Measurements from ENCODE around the gene CASZ1.
A peak's percentile ranks its signal among the peaks of the same experiment; 100 is the strongest.

Gene CASZ1

GRCh38 chr1:10760566-10761502 is 35.6 kb downstream of the CASZ1 start:
- no peak overlapping the region for H2BK5ac ChIP-seq (ENCODE audit: low read depth, low read length, poor library complexity, severe bottlenecking)
- H3K27me3 ChIP-seq (ENCODE audit: control insufficient read depth in 1 of 2, insufficient read depth in 1 of 2, low read length in 2 of 2) = peaks cover 29 to 86% of the 10 kb centered on the region in 2 experiments
- no peak overlapping the region for H2BK12ac ChIP-seq (ENCODE audit: low read length in 2 of 2)
- H2AK5ac ChIP-seq (ENCODE audit: low read length, severe bottlenecking) = no peak overlapping the region
- no peak overlapping the region for H3K4ac ChIP-seq (ENCODE audit: low read depth in 1 of 2, low read length in 2 of 2)
- no peak overlapping the region for H2AFZ ChIP-seq (ENCODE audit: low read depth, low read length)
- no peaks in the 10 kb centered on the region for H3K9me3 ChIP-seq (ENCODE audit: control insufficient read depth, low read length)
- no peak for DNase-seq
- no peak overlapping the region for H3K4me3 ChIP-seq (ENCODE audit: insufficient read depth in 1 of 2, low read depth in 1 of 2, low read length in 2 of 2)
- no peaks in the 10 kb centered on the region for H3K4me1 ChIP-seq (ENCODE audit: control insufficient read depth, insufficient read depth, low read depth, low read length)
- no peak overlapping the region for H4K8ac ChIP-seq (ENCODE audit: low read length)
- H3K4me2 ChIP-seq (ENCODE audit: low read length, poor library complexity, severe bottlenecking) = no peak overlapping the region
- H3K18ac ChIP-seq (ENCODE audit: low read depth in 1 of 2, low read length in 2 of 2) = no peak overlapping the region
- H3K36me3 ChIP-seq (ENCODE audit: control insufficient read depth in 1 of 2, insufficient read depth in 2 of 2, low read depth in 1 of 2, low read length in 2 of 2) = no peaks in the 10 kb centered on the region
- H3K27ac ChIP-seq (ENCODE audit: low read length, poor library complexity, severe bottlenecking) = no peak overlapping the region
- H3K79me1 ChIP-seq (replicated peaks; ENCODE audit: low read length, poor library complexity, severe bottlenecking) = no peaks in the 10 kb centered on the region
- no peak overlapping the region for H3K23ac ChIP-seq (ENCODE audit: low read length in 2 of 2)
- WGBS = 86% methylated on average over 16 of the region's 17 CpGs
- peak overlapping the region; percentile 71 for H2BK15ac ChIP-seq (ENCODE audit: low read depth, poor library complexity, severe bottlenecking)
- no peak overlapping the region for H3K9ac ChIP-seq (ENCODE audit: low read length)
- H4K91ac ChIP-seq (ENCODE audit: low read length) = no peak overlapping the region
- H2BK120ac ChIP-seq (ENCODE audit: low read depth, low read length) = no peak overlapping the region
- H3K14ac ChIP-seq (ENCODE audit: low read length in 2 of 2) = no peak overlapping the region

DNA sequence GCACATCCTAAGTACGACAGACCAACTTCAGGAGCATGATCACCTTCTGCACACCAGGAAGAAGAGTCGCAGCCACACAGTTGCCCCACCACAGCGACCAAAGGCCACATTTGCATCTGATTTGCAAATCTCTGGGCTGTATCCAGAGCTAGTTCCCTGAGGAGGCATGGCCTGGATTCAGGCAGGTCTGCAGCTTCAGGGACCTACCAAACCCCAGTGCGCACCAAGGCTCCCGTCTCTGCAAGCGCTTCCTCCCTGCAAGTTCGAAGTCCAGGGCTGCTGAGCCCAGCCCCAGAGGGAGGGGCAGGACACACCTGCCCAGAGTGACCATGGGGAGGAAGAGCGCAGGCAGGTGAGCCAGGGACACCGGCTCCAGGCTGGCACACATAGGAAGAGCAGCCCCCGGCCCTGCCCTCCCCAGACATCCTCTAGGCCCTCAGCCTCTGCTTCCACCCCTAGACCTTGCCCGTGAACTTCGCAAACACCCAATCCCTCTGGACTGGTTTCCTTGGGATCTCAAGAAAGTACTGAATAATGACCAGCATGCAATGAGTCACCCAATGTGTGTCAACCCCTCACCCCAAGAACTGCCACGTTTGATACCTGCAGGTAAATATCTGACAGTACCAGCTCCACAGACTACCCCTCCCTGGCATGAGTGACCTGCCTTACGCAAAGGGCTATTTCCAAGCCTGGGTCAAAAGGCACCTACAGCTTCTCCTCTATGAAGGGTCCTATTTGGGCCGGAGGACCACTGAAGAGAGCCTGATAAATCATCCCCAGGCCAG is 36.8 kb downstream of the CASZ1 start:
- H3K4me2 ChIP-seq (ENCODE audit: low read length, poor library complexity, severe bottlenecking) = no peak overlapping the region
- no peak overlapping the region for H4K8ac ChIP-seq (ENCODE audit: low read length)
- H3K4ac ChIP-seq (ENCODE audit: low read depth in 1 of 2, low read length in 2 of 2) = no peak overlapping the region
- H4K91ac ChIP-seq (ENCODE audit: low read length) = no peak overlapping the region
- H3K23ac ChIP-seq (ENCODE audit: low read length in 2 of 2) = no peak overlapping the region
- no peak overlapping the region for H2BK5ac ChIP-seq (ENCODE audit: low read depth, low read length, poor library complexity, severe bottlenecking)
- no peaks in the 10 kb centered on the region for H3K36me3 ChIP-seq (ENCODE audit: control insufficient read depth in 1 of 2, insufficient read depth in 2 of 2, low read depth in 1 of 2, low read length in 2 of 2)
- H2AK5ac ChIP-seq (ENCODE audit: low read length, severe bottlenecking) = no peak overlapping the region
- no peak overlapping the region for H2BK120ac ChIP-seq (ENCODE audit: low read depth, low read length)
- no peak overlapping the region for H3K4me3 ChIP-seq (ENCODE audit: insufficient read depth in 1 of 2, low read depth in 1 of 2, low read length in 2 of 2)
- no peaks in the 10 kb centered on the region for H3K4me1 ChIP-seq (ENCODE audit: control insufficient read depth, insufficient read depth, low read depth, low read length)
- H3K9ac ChIP-seq (ENCODE audit: low read length) = no peak overlapping the region
- no peak overlapping the region for H3K18ac ChIP-seq (ENCODE audit: low read depth in 1 of 2, low read length in 2 of 2)
- no peak overlapping the region for H3K14ac ChIP-seq (ENCODE audit: low read length in 2 of 2)
- H3K27ac ChIP-seq (ENCODE audit: low read length, poor library complexity, severe bottlenecking) = no peak overlapping the region
- H3K27me3 ChIP-seq (ENCODE audit: control insufficient read depth in 1 of 2, insufficient read depth in 1 of 2, low read length in 2 of 2) = peaks cover 29 to 78% of the 10 kb centered on the region in 2 experiments
- H2BK15ac ChIP-seq (ENCODE audit: low read depth, poor library complexity, severe bottlenecking) = no peak overlapping the region
- H3K9me3 ChIP-seq (ENCODE audit: control insufficient read depth, low read length) = no peaks in the 10 kb centered on the region
- 81% methylated on average over 14 of the region's 15 CpGs for WGBS
- DNase-seq = no peak
- H2AFZ ChIP-seq (ENCODE audit: low read depth, low read length) = no peak overlapping the region
- H3K79me1 ChIP-seq (replicated peaks; ENCODE audit: low read length, poor library complexity, severe bottlenecking) = no peaks in the 10 kb centered on the region
- no peak overlapping the region for H2BK12ac ChIP-seq (ENCODE audit: low read length in 2 of 2)

GRCh38 chr1:10756842-10757241 is 39.6 kb downstream of the CASZ1 start:
- Histone ChIP-seq H3K4me3 (ENCODE audit: insufficient read depth in 1 of 2, low read depth in 1 of 2, low read length in 2 of 2) (no peak overlapping the region), H3K4me2 (ENCODE audit: low read length, poor library complexity, severe bottlenecking) (no peak overlapping the region), H3K36me3 (ENCODE audit: control insufficient read depth in 1 of 2, insufficient read depth in 2 of 2, low read depth in 1 of 2, low read length in 2 of 2) (no peaks in the 10 kb centered on the region), H3K27ac (ENCODE audit: low read length, poor library complexity, severe bottlenecking) (no peak overlapping the region), H3K23ac (ENCODE audit: low read length in 2 of 2) (no peak overlapping the region), H3K27me3 (ENCODE audit: control insufficient read depth in 1 of 2, insufficient read depth in 1 of 2, low read length in 2 of 2) (peaks cover 38 to 81% of the 10 kb centered on the region in 2 experiments), H3K79me1 (replicated peaks; ENCODE audit: low read length, poor library complexity, severe bottlenecking) (no peaks in the 10 kb centered on the region), H3K9me3 (ENCODE audit: control insufficient read depth, low read length) (no peaks in the 10 kb centered on the region), H2BK12ac (ENCODE audit: low read length in 2 of 2) (no peak overlapping the region), H3K14ac (ENCODE audit: low read length in 2 of 2) (no peak overlapping the region), H2BK5ac (ENCODE audit: low read depth, low read length, poor library complexity, severe bottlenecking) (no peak overlapping the region), H2AK5ac (ENCODE audit: low read length, severe bottlenecking) (no peak overlapping the region), H3K18ac (ENCODE audit: low read depth in 1 of 2, low read length in 2 of 2) (no peak overlapping the region), H3K9ac (ENCODE audit: low read length) (no peak overlapping the region), H2AFZ (ENCODE audit: low read depth, low read length) (no peak overlapping the region), H4K8ac (ENCODE audit: low read length) (no peak overlapping the region), H3K4ac (ENCODE audit: low read depth in 1 of 2, low read length in 2 of 2) (no peak overlapping the region), H4K91ac (ENCODE audit: low read length) (no peak overlapping the region), H2BK15ac (ENCODE audit: low read depth, poor library complexity, severe bottlenecking) (no peak overlapping the region), H2BK120ac (ENCODE audit: low read depth, low read length) (no peak overlapping the region), H3K4me1 (ENCODE audit: control insufficient read depth, insufficient read depth, low read depth, low read length) (peaks cover 2% of the 10 kb centered on the region)
- 86% methylated on average over 10 of the region's 10 CpGs for WGBS
- no peak for DNase-seq

- Histone ChIP-seq H2BK15ac (ENCODE audit: low read depth, poor library complexity, severe bottlenecking) (no peak overlapping the region), H2BK12ac (ENCODE audit: low read length in 2 of 2) (no peak overlapping the region), H3K27me3 (ENCODE audit: control insufficient read depth in 1 of 2, insufficient read depth in 1 of 2, low read length in 2 of 2) (peaks cover 46 to 81% of the 10 kb centered on the region in 2 experiments), H3K23ac (ENCODE audit: low read length in 2 of 2) (no peak overlapping the region), H4K91ac (ENCODE audit: low read length) (no peak overlapping the region), H3K4ac (ENCODE audit: low read depth in 1 of 2, low read length in 2 of 2) (no peak overlapping the region), H2AK5ac (ENCODE audit: low read length, severe bottlenecking) (no peak overlapping the region), H3K4me1 (ENCODE audit: control insufficient read depth, insufficient read depth, low read depth, low read length) (peaks cover 2% of the 10 kb centered on the region), H3K14ac (ENCODE audit: low read length in 2 of 2) (no peak overlapping the region), H3K9ac (ENCODE audit: low read length) (no peak overlapping the region), H3K4me3 (ENCODE audit: insufficient read depth in 1 of 2, low read depth in 1 of 2, low read length in 2 of 2) (no peak overlapping the region), H3K9me3 (ENCODE audit: control insufficient read depth, low read length) (no peaks in the 10 kb centered on the region), H3K18ac (ENCODE audit: low read depth in 1 of 2, low read length in 2 of 2) (no peak overlapping the region), H3K27ac (ENCODE audit: low read length, poor library complexity, severe bottlenecking) (no peak overlapping the region), H3K36me3 (ENCODE audit: control insufficient read depth in 1 of 2, insufficient read depth in 2 of 2, low read depth in 1 of 2, low read length in 2 of 2) (no peaks in the 10 kb centered on the region), H3K4me2 (ENCODE audit: low read length, poor library complexity, severe bottlenecking) (no peak overlapping the region), H2BK5ac (ENCODE audit: low read depth, low read length, poor library complexity, severe bottlenecking) (no peak overlapping the region), H4K8ac (ENCODE audit: low read length) (no peak overlapping the region), H2AFZ (ENCODE audit: low read depth, low read length) (no peak overlapping the region), H3K79me1 (replicated peaks; ENCODE audit: low read length, poor library complexity, severe bottlenecking) (no peaks in the 10 kb centered on the region), H2BK120ac (ENCODE audit: low read depth, low read length) (no peak overlapping the region)
- WGBS = 74% methylated on average over 23 of the region's 23 CpGs
- DNase-seq = no peak
Observed at GRCh38 chr1:10755970-10756521, 40.4 kb downstream of the CASZ1 start.

Measured in mesenchymal stem cell (in vitro differentiated cells and primary cell).